Uterus (tissue), 4 donors: ENCODE measurements around the gene RPS10. TPM values are rescaled to one million over a fixed set of nuclear protein-coding genes. Genes with fewer than 3 reads are reported as not detected.

ENCODE experiments used
- DNase-seq, 2 donors: peaks; one replicate each; pipeline ENCODE4 v3.0.0-alpha.2; 2019 to 2020
- H3K27ac ChIP-seq, 2 donors: fragments of 200-600 bp; sonication (generic); 1 replicate in 1 of 2; 2 replicates in 1 of 2; pipeline ENCODE4 v1.5.1; 2016 to 2018
- H3K27me3 ChIP-seq, 2 donors: fragments of 200-600 bp; sonication (generic); one replicate each; pipeline ENCODE4 v1.5.1; 2018 to 2019; ENCODE audit warnings: control low read depth in 1 of 2
- H3K36me3 ChIP-seq, 2 donors: fragments of 200-600 bp; sonication (generic); one replicate each; pipeline ENCODE4 v1.5.1; 2019; ENCODE audit warnings: control low read depth in 1 of 2
- H3K4me1 ChIP-seq, 2 donors: fragments of 200-600 bp; sonication (generic); one replicate each; pipeline ENCODE4 v1.5.1; 2018 to 2019; ENCODE audit warnings: control low read depth in 1 of 2
- H3K4me3 ChIP-seq, 2 donors: fragments of 200-600 bp; sonication (generic); 1 replicate in 1 of 2; 2 replicates in 1 of 2; pipeline ENCODE4 v1.5.1; 2018 to 2019; ENCODE audit warnings: mild to moderate bottlenecking in 1 of 2
- H3K9me3 ChIP-seq, 2 donors: fragments of 200-600 bp; sonication (generic); one replicate each; pipeline ENCODE4 v1.5.1; 2019; ENCODE audit warnings: control low read depth in 1 of 2
- POLR2A ChIP-seq, 2 donors: fragments of 450-650 bp; IDR thresholded peaks; one replicate each; pipeline ENCODE4 v1.6.1; 2016; ENCODE audit warnings: antibody characterized with exemption in 2 of 2, mild to moderate bottlenecking in 1 of 2, moderate library complexity in 1 of 2
- intact Hi-C: fragments of 100-400 bp; cut with DNase I; formaldehyde crosslinking; loops from one replicate; pipeline ENCODE4 v1.15.1; 2023; ENCODE audit warnings: low total_unique reads
- total RNA-seq, 4 donors: library from RNA; depleted of rRNA in 3 of 4; stranded (reverse); fragments of >200 nt in 3 of 4; gene quantifications; one replicate each; pipeline versions ENCODE4 v1.1.0 to v1.2.4, GENCODE V29; 2014 to 2023
- TF ChIP-seq, protein P1 (sequence below), 4 experiments: fragments of 200-600 bp in 2 of 4; fragments of 450-650 bp in 2 of 4; sonication (generic) in 2 of 4; IDR thresholded peaks; one replicate each; pipeline ENCODE4 v1.5.1; 2016 to 2019; ENCODE audit warnings: antibody characterized with exemption in 4 of 4, mild to moderate bottlenecking in 2 of 4, moderate library complexity in 1 of 4
- donor health status: DM: yes; HTN: yes; CAD: no.

Gene RPS10
- total RNA-seq, 4 donors from 2014 or later: 1,812 to 9,385 (median 3,859) TPM

- H3K9me3 ChIP-seq: no peaks in the 10 kb centered on the region
These were observed 43.6 kb upstream of the RPS10 start for GRCh38 chr6:34469499-34469898.

GRCh38 chr6:34468378-34468892 lies 42.6 kb upstream of the RPS10 start:
- intact Hi-C loops: no loop called here
- no peak for TF ChIP-seq POLR2A (IDR thresholded peaks at IDR 0.05)
- TF ChIP-seq, protein P1, sequence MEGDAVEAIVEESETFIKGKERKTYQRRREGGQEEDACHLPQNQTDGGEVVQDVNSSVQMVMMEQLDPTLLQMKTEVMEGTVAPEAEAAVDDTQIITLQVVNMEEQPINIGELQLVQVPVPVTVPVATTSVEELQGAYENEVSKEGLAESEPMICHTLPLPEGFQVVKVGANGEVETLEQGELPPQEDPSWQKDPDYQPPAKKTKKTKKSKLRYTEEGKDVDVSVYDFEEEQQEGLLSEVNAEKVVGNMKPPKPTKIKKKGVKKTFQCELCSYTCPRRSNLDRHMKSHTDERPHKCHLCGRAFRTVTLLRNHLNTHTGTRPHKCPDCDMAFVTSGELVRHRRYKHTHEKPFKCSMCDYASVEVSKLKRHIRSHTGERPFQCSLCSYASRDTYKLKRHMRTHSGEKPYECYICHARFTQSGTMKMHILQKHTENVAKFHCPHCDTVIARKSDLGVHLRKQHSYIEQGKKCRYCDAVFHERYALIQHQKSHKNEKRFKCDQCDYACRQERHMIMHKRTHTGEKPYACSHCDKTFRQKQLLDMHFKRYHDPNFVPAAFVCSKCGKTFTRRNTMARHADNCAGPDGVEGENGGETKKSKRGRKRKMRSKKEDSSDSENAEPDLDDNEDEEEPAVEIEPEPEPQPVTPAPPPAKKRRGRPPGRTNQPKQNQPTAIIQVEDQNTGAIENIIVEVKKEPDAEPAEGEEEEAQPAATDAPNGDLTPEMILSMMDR (IDR thresholded peaks at IDR 0.05): no peak
- Histone ChIP-seq H3K27ac (no peak overlapping the region), H3K4me3 (no peak overlapping the region), H3K27me3 (no peaks in the 10 kb centered on the region), H3K36me3 (no peaks in the 10 kb centered on the region), H3K4me1 (peaks cover 0 to 8% of the 10 kb centered on the region in 2 donors), H3K9me3 (no peaks in the 10 kb centered on the region)
- no peak for DNase-seq

More at GRCh38 chr6:34469499-34469898, 43.6 kb upstream of the RPS10 start:
- no peak overlapping the region for H3K27ac ChIP-seq
- H3K4me3 ChIP-seq: no peak overlapping the region
- no peaks in the 10 kb centered on the region for H3K36me3 ChIP-seq
- DNase-seq: no peak
- H3K27me3 ChIP-seq: no peaks in the 10 kb centered on the region
- peaks cover 0 to 8% of the 10 kb centered on the region in 2 donors for H3K4me1 ChIP-seq
- TF ChIP-seq, protein P1 (IDR thresholded peaks at IDR 0.05): no peak
- TF ChIP-seq POLR2A (IDR thresholded peaks at IDR 0.05): no peak
- intact Hi-C loops: no loop called here

DNA sequence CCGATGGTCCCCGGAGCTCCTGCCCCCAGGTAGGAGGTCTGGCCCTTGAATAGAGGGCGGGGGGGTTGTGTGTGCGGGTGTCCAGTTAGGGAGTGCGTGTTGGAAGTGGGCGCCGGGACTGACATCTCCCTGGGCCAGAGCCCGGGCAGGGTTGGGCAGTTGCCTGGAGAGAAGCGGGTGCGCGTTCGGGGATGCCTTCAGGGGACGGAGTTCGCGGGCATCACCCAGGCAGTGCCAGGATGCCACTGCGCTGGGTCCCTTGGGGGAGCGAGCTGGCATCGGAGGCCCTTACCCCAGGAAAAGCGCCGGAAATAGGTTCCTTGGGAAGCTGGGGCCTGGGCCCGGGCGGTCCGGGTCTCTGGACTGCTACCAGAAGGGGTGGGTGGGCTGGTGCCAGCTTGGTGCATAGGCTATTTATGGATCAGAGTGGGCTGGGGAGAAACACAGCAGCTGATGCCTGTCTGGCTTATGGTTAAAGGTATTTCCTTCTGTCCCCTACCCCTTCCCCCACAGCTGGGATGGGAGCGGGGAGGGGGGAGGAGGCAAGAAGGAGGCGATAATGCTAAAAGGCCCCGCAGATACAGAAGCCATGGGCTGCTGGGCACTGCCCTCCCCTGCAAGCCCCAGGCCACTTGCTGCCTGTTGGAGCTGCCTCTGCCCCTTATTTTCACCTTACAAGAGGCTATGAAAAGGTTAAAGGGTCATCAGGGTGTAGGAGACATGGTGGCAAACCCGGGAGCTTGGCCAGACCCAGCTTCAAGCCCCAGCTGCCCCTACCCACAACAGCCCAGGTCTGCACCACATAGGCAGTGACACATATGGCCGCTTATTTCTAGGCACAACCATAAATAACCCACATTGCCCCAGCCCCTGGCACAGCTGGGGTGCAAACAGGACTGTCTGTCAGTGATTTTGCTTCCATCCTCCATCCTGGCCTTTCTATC lies 40.6 kb upstream of the RPS10 start:
- Histone ChIP-seq H3K4me3 (no peak overlapping the region), H3K27me3 (no peaks in the 10 kb centered on the region), H3K36me3 (no peaks in the 10 kb centered on the region), H3K4me1 (peaks cover 0 to 8% of the 10 kb centered on the region in 2 donors), H3K27ac (no peak overlapping the region), H3K9me3 (no peaks in the 10 kb centered on the region)
- DNase-seq: no peak
- TF ChIP-seq, protein P1 (IDR thresholded peaks at IDR 0.05): no peak
- no peak for TF ChIP-seq POLR2A (IDR thresholded peaks at IDR 0.05)
- intact Hi-C loops: no loop called here

- peaks cover 0 to 8% of the 10 kb centered on the region in 2 donors for H3K4me1 ChIP-seq
- intact Hi-C loops: no loop called here
- H3K36me3 ChIP-seq: no peaks in the 10 kb centered on the region
- no peaks in the 10 kb centered on the region for H3K9me3 ChIP-seq
- no peak within 1 kb of the TSS for H3K27ac ChIP-seq
- TF ChIP-seq POLR2A (IDR thresholded peaks at IDR 0.05): no peak
- TF ChIP-seq, protein P1 (IDR thresholded peaks at IDR 0.05): no peak
- peak within 1 kb of the TSS in 1 of 2 donors; percentile 12 for H3K4me3 ChIP-seq
- H3K27me3 ChIP-seq: no peaks in the 10 kb centered on the region
- DNase-seq: no peak
These were observed 39.8 kb upstream of the RPS10 start, which contains the start of gene PACSIN1 for GRCh38 chr6:34465531-34466241. Gene PACSIN1, plus strand, starts transcription at chr6:34466076. Its CDS starts 60,230 bp downstream, at chr6:34526306.
